B cell (primary cell): ENCODE data around the gene LENG1. TPM values are rescaled to one million over a fixed set of nuclear protein-coding genes. Genes with fewer than 3 reads are reported as not detected.

Source experiments
- ATAC-seq: fragments of 200-7000 bp; cut with Tn5 transposase; one replicate; pipeline ENCODE4 v1.10.0; 2021; ENCODE audit warnings: low read depth, mild to moderate bottlenecking, moderate number of reproducible peaks, moderate library complexity
- CTCF ChIA-PET: fragments of 350-600 bp; sonication (Branson Sonifier 250); formaldehyde crosslinking; loops from one replicate; lab custom pipeline; 2021; ENCODE audit warnings: antibody characterized with exemption, inconsistent platforms; lab: Charles Lee
- POLR2A ChIA-PET: fragments of 350-600 bp; sonication (Branson Sonifier 250); formaldehyde crosslinking; loops from one replicate; lab custom pipeline; 2021; ENCODE audit warnings: antibody characterized with exemption; lab: Charles Lee
- DNase-seq: peaks from one replicate; pipeline ENCODE4 v3.0.0; 2013
- H2AFZ ChIP-seq: 2 replicates; pipeline ENCODE4 v1.6.1; 2012; ENCODE audit warnings: mild to moderate bottlenecking, low read depth, low read length; ENCODE audit not compliant: insufficient read depth, poor library complexity, severe bottlenecking
- H3K27ac ChIP-seq, 2 donors: 1 replicate in 1 of 2; 2 replicates in 1 of 2; pipeline ENCODE4 v1.5.1; 2012 to 2013; ENCODE audit warnings: low read length in 2 of 2, mild to moderate bottlenecking in 2 of 2, moderate library complexity in 1 of 2
- H3K27me3 ChIP-seq, 4 experiments: fragments of 200-600 bp in 1 of 4; sonication (generic) in 1 of 4; replicated peaks in 1 of 4; 1 replicate in 2 of 4; 2 replicates in 2 of 4; pipeline versions ENCODE4 v1.6.1 to v1.7.0; 2013 to 2016; ENCODE audit warnings: low read length in 3 of 4, mild to moderate bottlenecking in 2 of 4, mixed read lengths in 1 of 4, moderate library complexity in 1 of 4; ENCODE audit not compliant: insufficient read depth in 4 of 4, control insufficient read depth in 3 of 4; ENCODE audit errors: control extremely low read depth in 1 of 4
- H3K36me3 ChIP-seq, 2 experiments: replicated peaks in 1 of 2; 1 replicate in 1 of 2; 2 replicates in 1 of 2; pipeline versions ENCODE4 v1.6.1 to v1.7.1; 2013; ENCODE audit warnings: low read length in 1 of 2; ENCODE audit not compliant: insufficient read depth in 2 of 2, control insufficient read depth in 1 of 2; ENCODE audit errors: control extremely low read depth in 1 of 2, extremely low read depth in 1 of 2
- H3K4me1 ChIP-seq, 2 donors: fragments of 200-600 bp in 1 of 2; sonication (generic) in 1 of 2; 1 replicate in 1 of 2; 2 replicates in 1 of 2; pipeline versions ENCODE4 v1.5.1 to v1.6.1; 2013 to 2017; ENCODE audit warnings: low read length in 2 of 2; ENCODE audit not compliant: control insufficient read depth in 2 of 2, insufficient read depth in 2 of 2
- H3K4me2 ChIP-seq: replicated peaks from 2 replicates; pipeline ENCODE3; 2012; ENCODE audit warnings: mild to moderate bottlenecking, low read depth, low read length; ENCODE audit not compliant: poor library complexity, severe bottlenecking
- H3K4me3 ChIP-seq, 5 experiments: fragments of 200-600 bp in 1 of 5; sonication (generic) in 1 of 5; 1 replicate in 3 of 5; 2 replicates in 2 of 5; pipeline versions ENCODE4 v1.5.1 to v1.7.0; 2011 to 2016; ENCODE audit warnings: low read length in 4 of 5, mild to moderate bottlenecking in 4 of 5, low read depth in 2 of 5, control low read depth in 1 of 5, moderate library complexity in 1 of 5; ENCODE audit not compliant: insufficient read depth in 1 of 5; ENCODE audit errors: control extremely low read depth in 1 of 5, extremely low read depth in 1 of 5
- H3K79me2 ChIP-seq: fragments of 200-600 bp; sonication (generic); one replicate; pipeline ENCODE4 v1.6.0; 2016; ENCODE audit warnings: low read length; ENCODE audit not compliant: control insufficient read depth, insufficient read depth
- H3K9ac ChIP-seq: fragments of 200-600 bp; sonication (generic); 2 replicates; pipeline ENCODE4 v1.6.1; 2017; ENCODE audit warnings: mild to moderate bottlenecking, low read length, moderate library complexity
- H3K9me3 ChIP-seq, 3 donors: one replicate each; pipeline versions ENCODE4 v1.6.1 to v1.7.1; 2013; ENCODE audit warnings: low read length in 2 of 3; ENCODE audit not compliant: control insufficient read depth in 2 of 3, insufficient read depth in 1 of 3; ENCODE audit errors: control extremely low read depth in 1 of 3
- H4K20me1 ChIP-seq: 2 replicates; pipeline ENCODE4 v1.6.0; 2012; ENCODE audit warnings: mild to moderate bottlenecking, low read length; ENCODE audit not compliant: insufficient read depth, control insufficient read depth, poor library complexity, severe bottlenecking
- H3K27ac Mint-ChIP-seq: one replicate; pipeline ENCODE4 v1.8.0; 2021; ENCODE audit warnings: mixed read lengths
- H3K27me3 Mint-ChIP-seq: one replicate; pipeline ENCODE4 v1.8.0; 2021; ENCODE audit warnings: mixed read lengths
- H3K4me1 Mint-ChIP-seq: one replicate; pipeline ENCODE4 v1.8.0; 2021; ENCODE audit warnings: mixed read lengths
- H3K4me3 Mint-ChIP-seq: one replicate; pipeline ENCODE4 v1.8.0; 2021; ENCODE audit warnings: mixed read lengths
- H3K9me3 Mint-ChIP-seq: one replicate; pipeline ENCODE4 v1.8.0; 2022; ENCODE audit warnings: mixed read lengths; ENCODE audit not compliant: insufficient read depth
- CTCF ChIP-seq: fragments of 200-600 bp; IDR thresholded peaks from one replicate; pipeline ENCODE4 v1.8.0; 2022; ENCODE audit warnings: antibody characterized with exemption, mild to moderate bottlenecking
- EZH2 ChIP-seq: IDR thresholded peaks from 2 replicates; pipeline ENCODE4 v1.6.1; 2012; ENCODE audit warnings: borderline replicate concordance, low read depth, mild to moderate bottlenecking, moderate library complexity, low read length; ENCODE audit not compliant: insufficient read depth, poor library complexity, severe bottlenecking
- WGBS: methylation state at CpG from one replicate; pipeline ENCODE4 v1.1.5; 2013; ENCODE audit warnings: missing lambda C conversion rate; ENCODE audit not compliant: insufficient coverage; 5-methylcytosine and 5-hydroxymethylcytosine counted together
- intact Hi-C: fragments of 100-400 bp; cut with micrococcal nuclease; formaldehyde crosslinking; loops from one replicate; pipeline ENCODE4 v1.10.0; 2022
- polyA plus RNA-seq: library from polyadenylated mRNA; depleted of rRNA; stranded (reverse); fragments of >200 nt; gene quantifications from 2 replicates; pipeline ENCODE4 v1.2.3, GENCODE V29; 2012
- total RNA-seq, 2 donors: library from RNA; stranded (reverse); fragments of 120-200 nt in 1 of 2; gene quantifications; 1 replicate in 1 of 2; 2 replicates in 1 of 2; pipeline versions ENCODE4 v1.2.3 to v1.2.4, GENCODE V29; 2013 to 2022

Gene LENG1
- total and polyA plus RNA-seq, 2 donors (not counting 1 experiment from before 2014, with no cell fraction given): 9.2 to 16.5 TPM

DNA sequence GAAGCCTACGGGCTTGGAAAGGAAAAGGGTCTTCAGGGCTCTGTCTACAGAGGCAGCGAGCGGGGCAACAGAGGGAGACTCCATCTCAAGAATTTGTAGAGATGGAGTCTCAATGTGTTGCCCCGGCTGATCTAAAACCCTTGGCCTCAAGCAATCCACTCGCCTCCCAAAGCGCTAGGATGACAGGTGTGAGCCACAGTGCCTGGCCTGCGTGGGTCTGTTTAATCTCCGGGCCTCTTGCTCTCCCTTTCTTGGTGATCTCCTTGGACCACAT lies 49.2 kb upstream of the LENG1 start:
- ATAC-seq (no peak), DNase-seq (no peak)
- peaks cover 72% of the 10 kb centered on the region for H3K79me2 ChIP-seq
- no peak overlapping the region for H3K4me3 ChIP-seq
- ChIA-PET CTCF (interaction anchor here (0.6 to 1.3 kb wide), 3 partner anchors 20 to 182 kb away, joined by 3 read pairs; partner anchors contain the start of gene MBOAT7), POLR2A (interaction anchor here (1.3 to 1.5 kb wide), 2 partner anchors 18 to 19 kb away, joined by 4 to 5 read pairs; partner anchors contain the start of genes MBOAT7 and TSEN34)
- WGBS: 83% methylated on average over 5 of the region's 8 CpGs
- peak overlapping the region; percentile 21 for H3K4me2 ChIP-seq
- H3K27me3 ChIP-seq: no peaks in the 10 kb centered on the region
- peaks cover 0 to 42% of the 10 kb centered on the region in 2 experiments for H3K36me3 ChIP-seq
- H3K9ac ChIP-seq: no peak overlapping the region
- Mint-ChIP-seq H3K4me1 (peaks cover 60% of the 10 kb centered on the region), H3K27me3 (no peaks in the 10 kb centered on the region), H3K27ac (peak overlapping the region; percentile 62), H3K9me3 (no peaks in the 10 kb centered on the region), H3K4me3 (no peak overlapping the region)
- intact Hi-C loops: no loop called here
- peaks cover 74% of the 10 kb centered on the region for H4K20me1 ChIP-seq
- H3K4me1 ChIP-seq: peaks cover 26 to 62% of the 10 kb centered on the region in 2 donors
- TF ChIP-seq EZH2: no peak
- TF ChIP-seq CTCF: no peak
- peak overlapping the region in 1 of 2 donors; percentile 21 for H3K27ac ChIP-seq
- no peaks in the 10 kb centered on the region for H3K9me3 ChIP-seq
- H2AFZ ChIP-seq: no peak overlapping the region

GRCh38 chr19:54207983-54208783 lies 48.7 kb upstream of the LENG1 start:
- H3K79me2 ChIP-seq: peaks cover 77% of the 10 kb centered on the region
- peak overlapping the region; percentile 21 for H3K4me2 ChIP-seq
- H3K9me3 Mint-ChIP-seq: no peaks in the 10 kb centered on the region
- peak overlapping the region; percentile 62 for H3K27ac Mint-ChIP-seq
- ChIA-PET POLR2A (interaction anchor here (1.3 to 1.5 kb wide), 2 partner anchors 17 to 19 kb away, joined by 4 to 5 read pairs; partner anchors contain the start of genes MBOAT7 and TSEN34), CTCF (interaction anchor here (0.6 to 1.3 kb wide), 5 partner anchors 19 to 183 kb away, joined by 3 read pairs; partner anchors contain the start of gene MBOAT7)
- no peaks in the 10 kb centered on the region for H3K27me3 Mint-ChIP-seq
- peak; percentile 46 for ATAC-seq
- TF ChIP-seq CTCF: no peak
- no peak for TF ChIP-seq EZH2
- peak overlapping the region; percentile 27 for H3K9ac ChIP-seq
- DNase-seq: peak; percentile 70
- peak overlapping the region; percentile 18 for H3K4me3 Mint-ChIP-seq
- H3K4me1 Mint-ChIP-seq: peaks cover 65% of the 10 kb centered on the region
- peaks cover 80% of the 10 kb centered on the region for H4K20me1 ChIP-seq
- H3K27ac ChIP-seq: peak overlapping the region in 1 of 2 donors; percentile 21
- peaks cover 30 to 68% of the 10 kb centered on the region in 2 donors for H3K4me1 ChIP-seq
- intact Hi-C loops: no loop called here
- no peak overlapping the region for H2AFZ ChIP-seq
- peaks cover 0 to 47% of the 10 kb centered on the region in 2 experiments for H3K36me3 ChIP-seq
- 24% methylated on average over 16 of the region's 18 CpGs for WGBS
- no peaks in the 10 kb centered on the region for H3K9me3 ChIP-seq
- no peak overlapping the region for H3K4me3 ChIP-seq
- H3K27me3 ChIP-seq: no peaks in the 10 kb centered on the region
